Measurements from ENCODE around the gene SLC39A11. TPM values are rescaled to one million over a fixed set of nuclear protein-coding genes. Genes with fewer than 3 reads are reported as not detected.

Gene SLC39A11
- total RNA-seq, 1 experiment from 2014 or later: 56.1 TPM

DNA sequence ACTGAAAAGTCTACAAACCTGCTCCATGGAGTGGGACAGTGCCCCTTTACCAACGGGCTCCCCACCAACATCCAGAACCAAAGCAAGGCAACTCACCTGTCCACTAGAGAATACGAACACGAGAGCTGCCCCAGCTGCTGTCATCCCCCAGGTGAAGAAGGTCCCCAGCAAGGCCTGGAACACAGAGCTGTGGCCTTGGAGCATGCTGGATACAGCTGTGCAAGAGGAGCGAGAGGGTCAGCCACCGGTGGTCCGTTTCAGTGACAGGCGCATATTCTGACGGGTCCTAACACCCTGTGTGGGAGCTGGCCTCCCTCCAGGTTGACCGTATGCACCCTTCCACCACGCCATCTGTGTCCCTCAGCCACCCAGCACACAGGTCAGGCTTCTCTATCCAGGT is 3.9 kb downstream of the SLC39A11 start:
- TF ChIP-seq, protein P1, sequence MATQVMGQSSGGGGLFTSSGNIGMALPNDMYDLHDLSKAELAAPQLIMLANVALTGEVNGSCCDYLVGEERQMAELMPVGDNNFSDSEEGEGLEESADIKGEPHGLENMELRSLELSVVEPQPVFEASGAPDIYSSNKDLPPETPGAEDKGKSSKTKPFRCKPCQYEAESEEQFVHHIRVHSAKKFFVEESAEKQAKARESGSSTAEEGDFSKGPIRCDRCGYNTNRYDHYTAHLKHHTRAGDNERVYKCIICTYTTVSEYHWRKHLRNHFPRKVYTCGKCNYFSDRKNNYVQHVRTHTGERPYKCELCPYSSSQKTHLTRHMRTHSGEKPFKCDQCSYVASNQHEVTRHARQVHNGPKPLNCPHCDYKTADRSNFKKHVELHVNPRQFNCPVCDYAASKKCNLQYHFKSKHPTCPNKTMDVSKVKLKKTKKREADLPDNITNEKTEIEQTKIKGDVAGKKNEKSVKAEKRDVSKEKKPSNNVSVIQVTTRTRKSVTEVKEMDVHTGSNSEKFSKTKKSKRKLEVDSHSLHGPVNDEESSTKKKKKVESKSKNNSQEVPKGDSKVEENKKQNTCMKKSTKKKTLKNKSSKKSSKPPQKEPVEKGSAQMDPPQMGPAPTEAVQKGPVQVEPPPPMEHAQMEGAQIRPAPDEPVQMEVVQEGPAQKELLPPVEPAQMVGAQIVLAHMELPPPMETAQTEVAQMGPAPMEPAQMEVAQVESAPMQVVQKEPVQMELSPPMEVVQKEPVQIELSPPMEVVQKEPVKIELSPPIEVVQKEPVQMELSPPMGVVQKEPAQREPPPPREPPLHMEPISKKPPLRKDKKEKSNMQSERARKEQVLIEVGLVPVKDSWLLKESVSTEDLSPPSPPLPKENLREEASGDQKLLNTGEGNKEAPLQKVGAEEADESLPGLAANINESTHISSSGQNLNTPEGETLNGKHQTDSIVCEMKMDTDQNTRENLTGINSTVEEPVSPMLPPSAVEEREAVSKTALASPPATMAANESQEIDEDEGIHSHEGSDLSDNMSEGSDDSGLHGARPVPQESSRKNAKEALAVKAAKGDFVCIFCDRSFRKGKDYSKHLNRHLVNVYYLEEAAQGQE (IDR thresholded peaks at IDR 0.05; ENCODE audit: insufficient read depth in 1 of 2, low read depth in 2 of 2, low read length in 1 of 2): no peak
- no peak for TF ChIP-seq SIN3A (IDR thresholded peaks at IDR 0.05; ENCODE audit: borderline replicate concordance, insufficient read depth, low read depth, low read length)
- TF ChIP-seq TCF7L2 (IDR thresholded peaks at IDR 0.05; ENCODE audit: low read depth, low read length): no peak
- TF ChIP-seq, protein P2, sequence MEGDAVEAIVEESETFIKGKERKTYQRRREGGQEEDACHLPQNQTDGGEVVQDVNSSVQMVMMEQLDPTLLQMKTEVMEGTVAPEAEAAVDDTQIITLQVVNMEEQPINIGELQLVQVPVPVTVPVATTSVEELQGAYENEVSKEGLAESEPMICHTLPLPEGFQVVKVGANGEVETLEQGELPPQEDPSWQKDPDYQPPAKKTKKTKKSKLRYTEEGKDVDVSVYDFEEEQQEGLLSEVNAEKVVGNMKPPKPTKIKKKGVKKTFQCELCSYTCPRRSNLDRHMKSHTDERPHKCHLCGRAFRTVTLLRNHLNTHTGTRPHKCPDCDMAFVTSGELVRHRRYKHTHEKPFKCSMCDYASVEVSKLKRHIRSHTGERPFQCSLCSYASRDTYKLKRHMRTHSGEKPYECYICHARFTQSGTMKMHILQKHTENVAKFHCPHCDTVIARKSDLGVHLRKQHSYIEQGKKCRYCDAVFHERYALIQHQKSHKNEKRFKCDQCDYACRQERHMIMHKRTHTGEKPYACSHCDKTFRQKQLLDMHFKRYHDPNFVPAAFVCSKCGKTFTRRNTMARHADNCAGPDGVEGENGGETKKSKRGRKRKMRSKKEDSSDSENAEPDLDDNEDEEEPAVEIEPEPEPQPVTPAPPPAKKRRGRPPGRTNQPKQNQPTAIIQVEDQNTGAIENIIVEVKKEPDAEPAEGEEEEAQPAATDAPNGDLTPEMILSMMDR (IDR thresholded peaks at IDR 0.05): no peak
- intact Hi-C loops (cut with micrococcal nuclease; ENCODE audit: unreplicated experiment): no loop called here

DNA sequence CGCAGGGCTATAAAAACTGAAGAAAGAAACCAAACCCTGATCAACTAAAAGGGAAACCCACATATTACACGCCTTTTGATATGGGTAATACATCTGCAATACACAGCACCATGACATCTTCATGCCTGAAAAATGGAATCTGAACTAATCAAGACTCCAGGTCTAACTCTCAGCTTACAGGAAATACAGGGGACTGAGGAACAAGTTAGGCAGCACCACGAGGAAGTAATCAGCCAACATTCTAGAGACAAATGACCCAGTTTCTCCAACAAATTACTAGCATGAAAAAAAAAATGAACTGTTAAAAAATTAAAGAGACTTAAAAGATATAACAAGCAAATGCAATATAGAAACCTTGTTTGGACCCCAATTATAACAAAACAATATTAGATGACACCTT is 9.1 kb downstream of the SLC39A11 start:
- H3K27ac ChIP-seq (ENCODE audit: low read length): no peak overlapping the region
- intact Hi-C loops (cut with micrococcal nuclease; ENCODE audit: unreplicated experiment) (no loop called here), in situ Hi-C loops (cut with HindIII; ENCODE audit: low pct_unique_long_range_greater_than_20kb, low sequenced_read_pairs) (no loop called here)
- ATAC-seq (no peak), DNase-seq (ENCODE audit: low read depth, low spot score) (no peak)
- no TSS peak for BruUV-seq (replicated peaks)
- H3K4me3 ChIP-seq (ENCODE audit: low read depth in 2 of 2, low read length in 2 of 2): no peak overlapping the region
- no peaks in the 10 kb centered on the region; the same call in 1 of the 2 replicates for H3K36me3 ChIP-seq (ENCODE audit: control insufficient read depth, insufficient read depth, low read length)
- no peaks in the 10 kb centered on the region for H3K9me3 ChIP-seq (ENCODE audit: control insufficient read depth, insufficient read depth, low read depth, low read length)
- H3K27me3 ChIP-seq (ENCODE audit: control insufficient read depth, insufficient read depth, low read length): no peaks in the 10 kb centered on the region
- no peaks in the 10 kb centered on the region for H3K4me1 ChIP-seq (ENCODE audit: control insufficient read depth, insufficient read depth, low read length)
- ChIA-PET POLR2A (no interaction called here), CTCF (interaction anchor here (0.7 kb wide), 1 partner anchor 805 kb away, joined by 3 read pairs; no protein-coding TSS in a partner anchor)
- TF ChIP-seq TCF7L2 (IDR thresholded peaks at IDR 0.05; ENCODE audit: low read depth, low read length): no peak
- TF ChIP-seq, protein P1 (IDR thresholded peaks at IDR 0.05; ENCODE audit: insufficient read depth in 1 of 2, low read depth in 2 of 2, low read length in 1 of 2): no peak
- no peak for TF ChIP-seq SIN3A (IDR thresholded peaks at IDR 0.05; ENCODE audit: borderline replicate concordance, insufficient read depth, low read depth, low read length)
- TF ChIP-seq, protein P2 (IDR thresholded peaks at IDR 0.05): no peak
- TF ChIP-seq POLR2AphosphoS5 (IDR thresholded peaks at IDR 0.05; ENCODE audit: low read depth, low read length): no peak

More for the DNA sequence above, 3.9 kb downstream of the SLC39A11 start:
- ChIA-PET POLR2A (no interaction called here), CTCF (no interaction called here)
- H3K4me1 ChIP-seq (ENCODE audit: control insufficient read depth, insufficient read depth, low read length): peaks cover 21% of the 10 kb centered on the region
- H3K9me3 ChIP-seq (ENCODE audit: control insufficient read depth, insufficient read depth, low read depth, low read length): no peaks in the 10 kb centered on the region
- H3K4me3 ChIP-seq (ENCODE audit: low read depth in 2 of 2, low read length in 2 of 2): no peak overlapping the region
- in situ Hi-C loops (cut with HindIII; ENCODE audit: low pct_unique_long_range_greater_than_20kb, low sequenced_read_pairs): no loop called here
- no peaks in the 10 kb centered on the region for H3K27me3 ChIP-seq (ENCODE audit: control insufficient read depth, insufficient read depth, low read length)
- H3K36me3 ChIP-seq (ENCODE audit: control insufficient read depth, insufficient read depth, low read length): no peaks in the 10 kb centered on the region; the same call in none of the 2 replicates
- no peak overlapping the region for H3K27ac ChIP-seq (ENCODE audit: low read length)
- BruUV-seq (replicated peaks): no TSS peak
- ATAC-seq (no peak), DNase-seq (ENCODE audit: low read depth, low spot score) (no peak)

Measured in Panc1 (cell line).